HEK293 (cell line): ENCODE data around the gene MTHFD1L.
A peak's percentile ranks its signal among the peaks of the same experiment; 100 is the strongest.
"Not testable (repeated sequence)": the region's sequence is repeated elsewhere in the genome, so short reads cannot be mapped to it uniquely, and the experiment has no call there.

ENCODE experiments used
- CTCF ChIA-PET: fragments of 350-600 bp; formaldehyde crosslinking; extraction: SDS; loops from one replicate; lab custom pipeline; 2021; ENCODE audit warnings: antibody characterized with exemption; lab: Yijun Ruan, JAX
- POLR2A ChIA-PET: fragments of 300-600 bp; formaldehyde crosslinking; extraction: SDS; loops from one replicate; lab custom pipeline; 2020; ENCODE audit warnings: antibody characterized with exemption, inconsistent platforms; lab: Yijun Ruan, JAX
- H3K27ac ChIP-seq: fragments of 200-500 bp; sonication (Bioruptor generic); 2 replicates; pipeline ENCODE4 v1.5.1; 2014; ENCODE audit warnings: low read depth, low read length, control low read depth, inconsistent platforms; ENCODE audit errors: extremely low read depth
- H3K36me3 ChIP-seq, 2 experiments: fragments of 200-500 bp in 1 of 2; sonication (Bioruptor generic) in 1 of 2; 1 replicate in 1 of 2; 2 replicates in 1 of 2; pipeline ENCODE4 v1.5.1; 2014 to 2017; ENCODE audit warnings: inconsistent platforms in 2 of 2, low read length in 2 of 2; ENCODE audit not compliant: control insufficient read depth in 2 of 2, insufficient read depth in 1 of 2
- H3K4me1 ChIP-seq: fragments of 200-500 bp; sonication (Bioruptor generic); 2 replicates; pipeline ENCODE4 v1.5.1; 2014; ENCODE audit warnings: mild to moderate bottlenecking, low read length, inconsistent platforms; ENCODE audit not compliant: control insufficient read depth, insufficient read depth
- H3K4me3 ChIP-seq: 2 replicates; pipeline ENCODE4 v1.5.1; 2011; ENCODE audit warnings: low read depth, mild to moderate bottlenecking, control low read depth, low read length, moderate library complexity
- H3K9me3 ChIP-seq: fragments of 200-500 bp; sonication (Bioruptor generic); 2 replicates; pipeline ENCODE4 v1.5.1; 2014; ENCODE audit warnings: low read depth, low read length, inconsistent platforms; ENCODE audit not compliant: control insufficient read depth, insufficient read depth
- KLF17 ChIP-seq: fragments of 450-650 bp; formaldehyde crosslinking; IDR thresholded peaks from 2 replicates; pipeline ENCODE4 v1.5.1; 2016; ENCODE audit warnings: missing biosample characterization, missing genetic modification characterization
- MZF1 ChIP-seq: fragments of 450-650 bp; formaldehyde crosslinking; IDR thresholded peaks from 2 replicates; pipeline ENCODE4 v1.5.1; 2017; ENCODE audit warnings: missing biosample characterization, missing genetic modification characterization, borderline replicate concordance
- SCRT1 ChIP-seq: fragments of 450-650 bp; formaldehyde crosslinking; IDR thresholded peaks from 2 replicates; pipeline ENCODE4 v1.5.1; 2016; ENCODE audit warnings: missing biosample characterization, missing genetic modification characterization, borderline replicate concordance
- SETDB1 ChIP-seq: IDR thresholded peaks from one replicate; pipeline ENCODE4 v1.6.1; 2017; ENCODE audit warnings: mild to moderate bottlenecking, low read length, moderate library complexity, mixed read lengths; ENCODE audit not compliant: insufficient read length
- ZBTB11 ChIP-seq: fragments of 450-650 bp; formaldehyde crosslinking; conservative IDR thresholded peaks from 2 replicates; pipeline ENCODE4 v1.5.1; 2016; ENCODE audit warnings: low read depth, missing biosample characterization, missing genetic modification characterization
- ZNF121 ChIP-seq: fragments of 450-650 bp; formaldehyde crosslinking; IDR thresholded peaks from 2 replicates; pipeline ENCODE4 v1.5.1; 2016; ENCODE audit warnings: missing biosample characterization, missing genetic modification characterization
- ZNF174 ChIP-seq: fragments of 450-650 bp; formaldehyde crosslinking; IDR thresholded peaks from 2 replicates; pipeline ENCODE4 v1.5.0; 2017; ENCODE audit warnings: missing biosample characterization, mild to moderate bottlenecking, missing genetic modification characterization
- ZNF510 ChIP-seq: fragments of 450-650 bp; formaldehyde crosslinking; IDR thresholded peaks from 2 replicates; pipeline ENCODE4 v1.5.1; 2018; ENCODE audit warnings: mild to moderate bottlenecking, missing genetic modification characterization, missing biosample characterization; ENCODE audit not compliant: insufficient replicate concordance

Gene MTHFD1L

DNA sequence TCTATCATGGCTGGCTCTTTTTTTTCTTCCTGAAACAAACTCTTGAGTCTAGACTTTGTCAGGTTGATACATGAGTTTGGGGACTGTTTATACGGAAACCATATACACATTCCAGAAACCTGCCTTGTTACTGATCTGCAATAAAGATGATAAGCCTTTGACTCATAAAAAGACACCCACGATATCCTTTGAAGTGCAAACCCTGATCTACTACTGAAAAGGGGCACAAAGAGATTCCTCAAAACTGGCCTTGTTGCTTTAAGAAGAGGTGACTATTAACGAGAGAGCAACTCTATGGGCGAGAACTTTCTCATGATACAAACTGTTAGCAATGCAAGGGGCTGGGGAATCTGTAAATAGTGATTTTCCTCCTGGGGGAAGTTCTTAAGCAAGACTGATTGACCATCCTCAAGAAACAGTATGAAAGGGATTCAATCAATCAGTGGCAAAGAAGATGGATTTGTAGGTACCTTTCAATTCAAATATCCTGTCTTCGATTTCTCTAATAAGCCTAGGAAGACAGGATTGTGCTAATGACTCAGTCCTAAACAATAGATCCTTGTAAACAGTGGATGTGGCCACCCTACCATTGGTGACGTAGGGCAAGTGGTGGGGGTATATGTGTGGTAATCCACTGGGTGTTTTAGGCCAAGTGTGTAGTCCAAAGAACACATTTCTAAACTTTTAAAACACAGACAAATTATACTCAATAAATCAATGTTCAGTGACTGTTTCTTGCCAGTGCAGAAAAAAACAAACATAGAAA lies 260.3 kb downstream of the MTHFD1L start:
- H3K27ac ChIP-seq, CTCF ChIA-PET, H3K9me3 ChIP-seq, H3K36me3 ChIP-seq, H3K4me3 ChIP-seq, POLR2A ChIA-PET, H3K4me1 ChIP-seq: not testable (repeated sequence)

- H3K4me3 ChIP-seq, CTCF ChIA-PET, H3K4me1 ChIP-seq, H3K36me3 ChIP-seq, POLR2A ChIA-PET, H3K27ac ChIP-seq, H3K9me3 ChIP-seq: not testable (repeated sequence)
Measured at GRCh38 chr6:151126417-151126724, 260.9 kb downstream of the MTHFD1L start.

GRCh38 chr6:151127133-151127798 lies 261.8 kb downstream of the MTHFD1L start:
- POLR2A ChIA-PET, H3K27ac ChIP-seq, H3K36me3 ChIP-seq, H3K4me1 ChIP-seq, H3K4me3 ChIP-seq, H3K9me3 ChIP-seq: not testable (repeated sequence)
- TF ChIP-seq SETDB1: peak; percentile 44
- peak; percentile 52; the same call in 1 of the 2 replicates for TF ChIP-seq MZF1 (tag by site-specific recombination)
- CTCF ChIA-PET: interaction anchor here (0.6 kb wide), 1 partner anchor 24 kb away, joined by 4 read pairs; no protein-coding TSS in a partner anchor

DNA sequence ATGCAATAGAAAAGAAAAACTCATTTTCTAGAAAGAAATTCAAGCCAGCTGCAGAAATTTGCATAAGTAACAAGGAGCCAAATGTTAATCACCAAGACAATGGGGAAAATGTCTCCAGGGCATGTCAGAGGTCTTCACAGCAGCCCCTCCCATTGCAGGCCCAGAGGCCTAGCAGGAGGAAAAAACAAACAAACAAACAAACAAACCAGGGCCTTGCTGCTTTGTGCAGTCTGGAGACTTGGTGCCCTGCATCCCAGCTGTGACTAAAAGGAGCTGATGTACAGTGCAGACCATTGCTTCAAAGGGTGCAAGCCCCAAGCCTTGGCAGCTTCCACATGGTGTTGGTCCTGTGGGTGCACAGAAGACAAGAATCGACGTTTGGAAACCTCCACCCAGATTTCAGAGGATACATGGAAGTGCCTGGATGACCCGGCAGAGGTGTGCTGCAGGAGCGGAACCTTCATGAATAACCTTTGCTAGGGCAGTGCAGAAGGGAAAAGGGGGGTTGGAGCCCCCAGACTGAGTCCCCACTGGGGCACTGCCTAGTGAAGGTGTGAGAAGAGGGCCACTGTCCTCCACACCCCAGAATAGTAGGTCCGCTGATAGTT lies 263.4 kb downstream of the MTHFD1L start:
- no peak for TF ChIP-seq SCRT1 (tag by site-specific recombination)
- no peak for TF ChIP-seq ZNF121 (tag by site-specific recombination)
- no peak for TF ChIP-seq ZBTB11 (tag by site-specific recombination)
- no peak for TF ChIP-seq KLF17 (tag by site-specific recombination)
- TF ChIP-seq ZNF174 (tag by site-specific recombination): no peak
- no peak for TF ChIP-seq ZNF510 (tag by site-specific recombination)
- TF ChIP-seq, all 188 proteins: peak for 0
- Histone ChIP-seq H3K4me3 (no peak overlapping the region), H3K9me3 (no peaks in the 10 kb centered on the region), H3K4me1 (no peaks in the 10 kb centered on the region), H3K36me3 (no peaks in the 10 kb centered on the region), H3K27ac (no peak overlapping the region)
- ChIA-PET CTCF (no interaction called here), POLR2A (no interaction called here)
